Raji (cell line): ENCODE measurements around the gene SKIL.

Experiments used
- POLR2A ChIP-seq: IDR thresholded peaks from 2 replicates; pipeline ENCODE4 v1.6.1; 2011; ENCODE audit warnings: low read depth, low read length, control low read depth; ENCODE audit not compliant: insufficient read depth

SKIL gene

GRCh38 chr3:170438836-170439235 lies 81.3 kb downstream of the SKIL start:
- no peak for TF ChIP-seq POLR2A

GRCh38 chr3:170440344-170440743 lies 82.8 kb downstream of the SKIL start:
- no peak for TF ChIP-seq POLR2A

- no peak for TF ChIP-seq POLR2A
Measured at GRCh38 chr3:170441412-170441811, 83.9 kb downstream of the SKIL start.

- TF ChIP-seq POLR2A, result no peak
Measured at GRCh38 chr3:170442947-170443346, 85.4 kb downstream of the SKIL start.

- TF ChIP-seq POLR2A, result no peak
Measured at GRCh38 chr3:170443457-170443856, 85.9 kb downstream of the SKIL start.
